KMS-11 (cell line): ENCODE measurements around the gene DAB1.

Source experiments
- H2AFZ ChIP-seq: fragments of 200-600 bp; sonication (generic); 2 replicates; pipeline ENCODE4 v1.6.1; 2016; ENCODE audit warnings: antibody characterized with exemption, mixed run types, low read depth
- H3K27ac ChIP-seq: fragments of 200-600 bp; sonication (generic); 2 replicates; pipeline ENCODE4 v1.6.1; 2016; ENCODE audit warnings: mild to moderate bottlenecking, mixed run types
- H3K27me3 ChIP-seq: fragments of 200-600 bp; sonication (generic); 2 replicates; pipeline ENCODE4 v1.6.1; 2017; ENCODE audit warnings: mild to moderate bottlenecking, low read depth, mixed run types, moderate library complexity; ENCODE audit not compliant: insufficient read depth
- H3K36me3 ChIP-seq: fragments of 200-600 bp; sonication (generic); 2 replicates; pipeline ENCODE4 v1.6.1; 2017; ENCODE audit warnings: mild to moderate bottlenecking, mixed run types; ENCODE audit not compliant: insufficient read depth
- H3K4me1 ChIP-seq: fragments of 200-600 bp; sonication (generic); 2 replicates; pipeline ENCODE4 v1.6.1; 2016; ENCODE audit warnings: mild to moderate bottlenecking, low read depth, mixed run types; ENCODE audit not compliant: poor library complexity, severe bottlenecking
- H3K4me2 ChIP-seq: fragments of 200-600 bp; sonication (generic); 2 replicates; pipeline ENCODE4 v1.7.0; 2016; ENCODE audit warnings: mild to moderate bottlenecking, mixed run types
- H3K4me3 ChIP-seq: fragments of 200-600 bp; sonication (generic); IDR thresholded peaks from 2 replicates; pipeline ENCODE4 v1.6.1; 2017; ENCODE audit warnings: low read depth, low read length, mixed read lengths; ENCODE audit not compliant: insufficient read depth
- H3K79me2 ChIP-seq: fragments of 200-600 bp; sonication (generic); 2 replicates; pipeline ENCODE4 v1.6.1; 2016; ENCODE audit warnings: low read depth, mixed run types; ENCODE audit not compliant: insufficient read depth
- H3K9ac ChIP-seq: fragments of 200-600 bp; sonication (generic); 2 replicates; pipeline ENCODE4 v1.6.1; 2016; ENCODE audit warnings: mild to moderate bottlenecking, mixed run types
- H4K20me1 ChIP-seq: fragments of 200-600 bp; sonication (generic); 2 replicates; pipeline ENCODE4 v1.6.1; 2016; ENCODE audit warnings: mild to moderate bottlenecking, mixed run types; ENCODE audit not compliant: insufficient read depth
- TF ChIP-seq, protein P1 (sequence below): fragments of 200-600 bp; sonication (generic); conservative IDR thresholded peaks from 2 replicates; pipeline ENCODE4 v1.6.1; 2017; ENCODE audit warnings: low read depth, mild to moderate bottlenecking, antibody characterized with exemption, low read length, moderate library complexity, mixed read lengths

Gene DAB1

DNA sequence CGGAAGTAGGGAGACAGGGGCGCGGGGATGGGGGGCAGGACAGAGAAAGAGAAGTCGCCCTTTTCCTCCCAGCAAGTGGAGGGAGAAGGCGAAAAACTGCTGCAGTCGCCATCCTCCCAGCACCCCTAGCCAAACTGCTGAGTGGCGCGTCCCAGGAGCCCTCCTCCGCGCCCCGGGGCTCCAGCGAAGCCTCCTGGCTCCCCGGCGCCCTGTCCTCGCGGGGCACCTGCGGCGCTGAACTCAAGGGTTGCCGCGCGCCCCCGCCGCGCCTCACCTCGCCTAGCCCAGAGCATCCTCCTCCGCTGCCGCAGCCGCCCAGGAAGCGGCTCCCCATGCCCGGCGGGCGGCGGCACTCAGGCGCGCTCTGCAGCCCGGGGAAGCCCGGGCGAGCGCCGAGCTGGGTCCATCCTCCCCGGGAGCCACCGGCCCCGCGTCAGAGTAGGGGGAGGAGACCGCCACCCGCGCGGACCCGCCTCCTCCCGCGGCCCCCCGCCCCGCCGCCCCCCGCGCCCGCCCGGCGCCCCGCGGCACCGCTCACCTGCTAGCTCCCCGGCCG is at the start of gene DAB1:
Gene DAB1 (minus strand): TSS at position 405 of the 556 bp plus-strand sequence. CDS start 133,030 bp downstream, outside the sequence.
- Histone ChIP-seq H2AFZ (peak within 1 kb of the TSS; percentile 49; the same call in 1 of the 2 replicates), H3K9ac (no peak within 1 kb of the TSS), H3K36me3 (no peaks in the 10 kb centered on the region), H3K27ac (no peak within 1 kb of the TSS), H3K27me3 (no peaks in the 10 kb centered on the region), H3K4me2 (peak within 1 kb of the TSS; percentile 33; the same call in 1 of the 2 replicates), H4K20me1 (no peaks in the 10 kb centered on the region), H3K4me3 (no peak within 1 kb of the TSS), H3K4me1 (no peaks in the 10 kb centered on the region), H3K79me2 (no peaks in the 10 kb centered on the region)
- TF ChIP-seq, protein P1, sequence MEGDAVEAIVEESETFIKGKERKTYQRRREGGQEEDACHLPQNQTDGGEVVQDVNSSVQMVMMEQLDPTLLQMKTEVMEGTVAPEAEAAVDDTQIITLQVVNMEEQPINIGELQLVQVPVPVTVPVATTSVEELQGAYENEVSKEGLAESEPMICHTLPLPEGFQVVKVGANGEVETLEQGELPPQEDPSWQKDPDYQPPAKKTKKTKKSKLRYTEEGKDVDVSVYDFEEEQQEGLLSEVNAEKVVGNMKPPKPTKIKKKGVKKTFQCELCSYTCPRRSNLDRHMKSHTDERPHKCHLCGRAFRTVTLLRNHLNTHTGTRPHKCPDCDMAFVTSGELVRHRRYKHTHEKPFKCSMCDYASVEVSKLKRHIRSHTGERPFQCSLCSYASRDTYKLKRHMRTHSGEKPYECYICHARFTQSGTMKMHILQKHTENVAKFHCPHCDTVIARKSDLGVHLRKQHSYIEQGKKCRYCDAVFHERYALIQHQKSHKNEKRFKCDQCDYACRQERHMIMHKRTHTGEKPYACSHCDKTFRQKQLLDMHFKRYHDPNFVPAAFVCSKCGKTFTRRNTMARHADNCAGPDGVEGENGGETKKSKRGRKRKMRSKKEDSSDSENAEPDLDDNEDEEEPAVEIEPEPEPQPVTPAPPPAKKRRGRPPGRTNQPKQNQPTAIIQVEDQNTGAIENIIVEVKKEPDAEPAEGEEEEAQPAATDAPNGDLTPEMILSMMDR: no peak

DNA sequence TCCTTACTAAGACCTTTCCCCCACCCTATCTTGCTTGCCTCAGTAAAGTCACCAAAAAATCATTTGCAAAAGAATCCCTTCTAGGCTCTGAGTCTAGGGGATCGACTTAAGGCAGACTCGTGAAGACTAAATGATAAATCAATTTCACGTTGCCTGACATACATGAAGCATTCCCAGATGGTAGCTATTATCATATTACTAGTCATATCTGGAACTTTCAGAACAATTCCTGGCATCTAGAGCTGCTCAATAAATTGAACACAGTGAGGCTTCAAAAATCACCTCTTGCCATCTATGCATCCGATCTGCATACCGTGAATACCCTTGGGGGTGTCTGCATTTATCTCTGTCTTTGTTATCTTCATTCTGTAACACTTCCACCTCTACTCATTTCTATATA is 49.6 kb upstream of the DAB1 start:
- H4K20me1 ChIP-seq: no peaks in the 10 kb centered on the region
- no peaks in the 10 kb centered on the region for H3K79me2 ChIP-seq
- no peak overlapping the region for H2AFZ ChIP-seq
- no peaks in the 10 kb centered on the region for H3K4me1 ChIP-seq
- H3K4me3 ChIP-seq: no peak overlapping the region
- no peak overlapping the region for H3K9ac ChIP-seq
- TF ChIP-seq, protein P1: no peak
- H3K27ac ChIP-seq: no peak overlapping the region
- H3K4me2 ChIP-seq: no peak overlapping the region
- no peaks in the 10 kb centered on the region for H3K36me3 ChIP-seq
- H3K27me3 ChIP-seq: no peaks in the 10 kb centered on the region

DNA sequence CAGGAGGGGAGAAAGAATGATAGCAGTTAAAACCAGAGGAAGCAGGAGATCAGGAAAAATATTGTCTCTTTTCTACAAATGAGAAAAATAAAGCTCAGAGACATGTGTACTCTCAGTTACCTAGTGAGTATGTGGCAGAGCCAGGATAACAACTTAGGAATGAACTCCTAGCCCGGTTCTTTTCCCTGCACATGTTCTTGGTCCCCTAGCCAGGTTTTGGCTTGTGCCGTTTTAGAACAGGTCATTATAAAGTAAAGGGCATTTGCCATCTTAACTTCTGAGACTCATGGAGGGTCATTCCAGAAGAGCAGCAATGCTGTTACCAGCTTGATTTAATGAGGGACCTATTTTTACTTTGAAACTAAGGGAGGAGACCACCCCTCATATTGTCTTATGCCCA is 48.1 kb upstream of the DAB1 start:
- H3K27ac ChIP-seq: no peak overlapping the region
- no peak overlapping the region for H2AFZ ChIP-seq
- H3K79me2 ChIP-seq: no peaks in the 10 kb centered on the region
- H3K27me3 ChIP-seq: no peaks in the 10 kb centered on the region
- no peaks in the 10 kb centered on the region for H3K36me3 ChIP-seq
- H4K20me1 ChIP-seq: no peaks in the 10 kb centered on the region
- no peak overlapping the region for H3K4me2 ChIP-seq
- H3K9ac ChIP-seq: no peak overlapping the region
- TF ChIP-seq, protein P1: no peak
- H3K4me1 ChIP-seq: no peaks in the 10 kb centered on the region
- no peak overlapping the region for H3K4me3 ChIP-seq

DNA sequence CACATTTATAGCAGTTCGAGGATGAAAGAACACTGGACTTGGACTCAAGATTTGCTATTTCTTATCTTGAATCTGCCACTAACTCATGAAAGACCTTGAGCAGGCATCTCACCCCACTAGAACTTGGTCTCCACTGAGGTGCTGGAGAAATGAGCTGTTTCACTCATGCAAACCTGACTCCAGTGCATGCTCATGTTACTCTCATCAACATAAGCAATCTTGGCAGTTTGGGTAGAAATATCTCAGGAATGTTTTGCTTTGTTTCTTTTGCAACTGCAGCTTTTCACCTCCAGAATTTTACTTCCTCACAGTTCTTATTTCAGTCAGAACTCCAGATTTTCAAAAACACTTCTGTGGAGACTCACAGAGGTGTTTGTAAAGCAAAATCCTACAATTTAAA is 46.2 kb upstream of the DAB1 start:
- Histone ChIP-seq H3K27ac (no peak overlapping the region), H3K79me2 (no peaks in the 10 kb centered on the region), H3K9ac (no peak overlapping the region), H3K36me3 (no peaks in the 10 kb centered on the region), H3K4me1 (no peaks in the 10 kb centered on the region), H2AFZ (no peak overlapping the region), H4K20me1 (no peaks in the 10 kb centered on the region), H3K4me3 (no peak overlapping the region), H3K27me3 (no peaks in the 10 kb centered on the region), H3K4me2 (no peak overlapping the region)
- TF ChIP-seq, protein P1: no peak
